Esophagus squamous epithelium (tissue), 4 donors: ENCODE measurements around the gene MDGA2.

Experiments
- CTCF ChIP-seq, 6 experiments: fragments of 450-650 bp in 4 of 6; fragments of 200-600 bp in 2 of 6; sonication (generic) in 2 of 6; IDR thresholded peaks; one replicate each; pipeline ENCODE4 v1.5.1; 2016 to 2019; ENCODE audit warnings: antibody characterized with exemption in 6 of 6, mild to moderate bottlenecking in 4 of 6, moderate library complexity in 4 of 6
- POLR2A ChIP-seq, 4 donors: fragments of 450-650 bp; IDR thresholded peaks; one replicate each; pipeline ENCODE4 v1.6.1; 2017; ENCODE audit warnings: antibody characterized with exemption in 4 of 4, mild to moderate bottlenecking in 4 of 4, moderate library complexity in 3 of 4

- TF ChIP-seq POLR2A (IDR thresholded peaks at IDR 0.05): no peak
- no peak for TF ChIP-seq CTCF (IDR thresholded peaks at IDR 0.05)
Observed at GRCh38 chr14:47511829-47512228, 163.6 kb downstream of the MDGA2 start.
